ENCODE measurements around the gene CENPU.

The CENPU gene

DNA sequence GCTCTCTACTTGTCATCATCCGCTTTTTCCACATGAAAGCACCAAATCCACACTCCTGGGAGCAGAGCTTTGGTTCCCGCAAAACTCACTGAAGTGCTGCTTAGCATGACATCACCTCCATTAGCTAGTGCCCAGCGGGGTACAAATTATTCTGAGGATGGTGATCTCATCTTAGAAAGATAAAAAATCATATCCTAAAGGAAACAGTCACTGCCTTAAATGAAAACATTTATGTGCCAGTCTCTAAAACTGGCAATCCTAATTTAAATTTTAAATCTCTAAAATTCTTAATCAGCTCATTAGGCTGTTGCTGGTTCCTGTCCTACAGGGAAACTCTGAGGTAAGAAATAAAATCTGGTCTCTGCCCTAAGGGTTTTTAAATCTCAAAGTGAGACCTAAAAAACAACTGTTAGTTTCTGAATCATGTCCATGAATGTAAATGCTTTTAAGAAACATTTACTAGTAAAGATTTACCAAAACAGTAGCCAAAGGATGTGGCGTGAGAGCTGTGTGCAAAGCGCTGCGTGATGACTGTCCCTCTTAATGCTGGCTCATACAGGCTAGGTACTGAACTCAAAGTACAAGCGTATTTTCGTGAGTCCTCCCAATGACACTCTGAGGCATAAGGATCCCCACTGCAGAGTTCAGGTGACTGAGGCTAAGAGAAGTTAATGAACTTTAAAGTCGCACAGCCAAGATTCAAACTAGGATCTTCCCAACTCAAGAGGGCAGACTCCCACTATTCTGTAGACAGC, 89.2 kb downstream of the CENPU start:
- H3K4me3 ChIP-seq (ENCODE audit: low read length): no peak overlapping the region
- TF ChIP-seq, protein P1, sequence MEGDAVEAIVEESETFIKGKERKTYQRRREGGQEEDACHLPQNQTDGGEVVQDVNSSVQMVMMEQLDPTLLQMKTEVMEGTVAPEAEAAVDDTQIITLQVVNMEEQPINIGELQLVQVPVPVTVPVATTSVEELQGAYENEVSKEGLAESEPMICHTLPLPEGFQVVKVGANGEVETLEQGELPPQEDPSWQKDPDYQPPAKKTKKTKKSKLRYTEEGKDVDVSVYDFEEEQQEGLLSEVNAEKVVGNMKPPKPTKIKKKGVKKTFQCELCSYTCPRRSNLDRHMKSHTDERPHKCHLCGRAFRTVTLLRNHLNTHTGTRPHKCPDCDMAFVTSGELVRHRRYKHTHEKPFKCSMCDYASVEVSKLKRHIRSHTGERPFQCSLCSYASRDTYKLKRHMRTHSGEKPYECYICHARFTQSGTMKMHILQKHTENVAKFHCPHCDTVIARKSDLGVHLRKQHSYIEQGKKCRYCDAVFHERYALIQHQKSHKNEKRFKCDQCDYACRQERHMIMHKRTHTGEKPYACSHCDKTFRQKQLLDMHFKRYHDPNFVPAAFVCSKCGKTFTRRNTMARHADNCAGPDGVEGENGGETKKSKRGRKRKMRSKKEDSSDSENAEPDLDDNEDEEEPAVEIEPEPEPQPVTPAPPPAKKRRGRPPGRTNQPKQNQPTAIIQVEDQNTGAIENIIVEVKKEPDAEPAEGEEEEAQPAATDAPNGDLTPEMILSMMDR (conservative IDR thresholded peaks at IDR 0.05; ENCODE audit: low read length): no peak
- DNase-seq (ENCODE audit: low read depth): no peak

All from AG10803 (cell line).